Vagina (tissue), 2 donors: ENCODE data around the gene CYB5R3.

Experiments used
- POLR2A ChIP-seq, 2 donors: fragments of 450-650 bp; IDR thresholded peaks; one replicate each; pipeline ENCODE4 v1.6.1; 2017; ENCODE audit warnings: antibody characterized with exemption in 2 of 2, mild to moderate bottlenecking in 2 of 2, moderate library complexity in 2 of 2
- TF ChIP-seq, protein P1 (sequence below), 3 experiments: fragments of 450-650 bp in 2 of 3; fragments of 200-600 bp in 1 of 3; sonication (generic) in 1 of 3; IDR thresholded peaks; one replicate each; pipeline ENCODE4 v1.5.1; 2017 to 2019; ENCODE audit warnings: antibody characterized with exemption in 3 of 3, mild to moderate bottlenecking in 2 of 3, moderate library complexity in 2 of 3

GRCh38 chr22:42696331-42696967 lies 47.3 kb upstream of the CYB5R3 start:
- TF ChIP-seq, protein P1, sequence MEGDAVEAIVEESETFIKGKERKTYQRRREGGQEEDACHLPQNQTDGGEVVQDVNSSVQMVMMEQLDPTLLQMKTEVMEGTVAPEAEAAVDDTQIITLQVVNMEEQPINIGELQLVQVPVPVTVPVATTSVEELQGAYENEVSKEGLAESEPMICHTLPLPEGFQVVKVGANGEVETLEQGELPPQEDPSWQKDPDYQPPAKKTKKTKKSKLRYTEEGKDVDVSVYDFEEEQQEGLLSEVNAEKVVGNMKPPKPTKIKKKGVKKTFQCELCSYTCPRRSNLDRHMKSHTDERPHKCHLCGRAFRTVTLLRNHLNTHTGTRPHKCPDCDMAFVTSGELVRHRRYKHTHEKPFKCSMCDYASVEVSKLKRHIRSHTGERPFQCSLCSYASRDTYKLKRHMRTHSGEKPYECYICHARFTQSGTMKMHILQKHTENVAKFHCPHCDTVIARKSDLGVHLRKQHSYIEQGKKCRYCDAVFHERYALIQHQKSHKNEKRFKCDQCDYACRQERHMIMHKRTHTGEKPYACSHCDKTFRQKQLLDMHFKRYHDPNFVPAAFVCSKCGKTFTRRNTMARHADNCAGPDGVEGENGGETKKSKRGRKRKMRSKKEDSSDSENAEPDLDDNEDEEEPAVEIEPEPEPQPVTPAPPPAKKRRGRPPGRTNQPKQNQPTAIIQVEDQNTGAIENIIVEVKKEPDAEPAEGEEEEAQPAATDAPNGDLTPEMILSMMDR (IDR thresholded peaks at IDR 0.05) = no peak
- no peak for TF ChIP-seq POLR2A (IDR thresholded peaks at IDR 0.05)
